Kidney epithelial cell (primary cell): ENCODE measurements around the gene PSTK. TPM values are rescaled to one million over a fixed set of nuclear protein-coding genes. Genes with fewer than 3 reads are reported as not detected.

ENCODE experiments used
- DNase-seq: peaks from one replicate; pipeline ENCODE4 v3.0.0-alpha.2; 2010; ENCODE audit warnings: low read depth
- H3K27me3 ChIP-seq: 2 replicates; pipeline ENCODE4 v1.6.0; 2011; ENCODE audit warnings: low read length; ENCODE audit not compliant: control insufficient read depth, insufficient read depth
- H3K36me3 ChIP-seq: 2 replicates; pipeline ENCODE4 v1.5.1; 2011; ENCODE audit warnings: low read length; ENCODE audit not compliant: control insufficient read depth, insufficient read depth
- H3K4me3 ChIP-seq: 2 replicates; pipeline ENCODE4 v1.5.1; 2011; ENCODE audit warnings: low read depth, mild to moderate bottlenecking, control low read depth, low read length
- total RNA-seq: library from RNA; depleted of rRNA; stranded (reverse); fragments of >200 nt; gene quantifications from 2 replicates; pipeline ENCODE4 v1.2.3, GENCODE V29; 2015
- TF ChIP-seq, protein P1 (sequence below): IDR thresholded peaks from 2 replicates; pipeline ENCODE4 v1.5.1; 2011; ENCODE audit warnings: mild to moderate bottlenecking, moderate library complexity, low read length, control low read depth, inconsistent platforms; ENCODE audit not compliant: insufficient read depth, poor library complexity, severe bottlenecking

PSTK gene
- total RNA-seq, 1 donor from 2014 or later: 11.4 TPM

DNA sequence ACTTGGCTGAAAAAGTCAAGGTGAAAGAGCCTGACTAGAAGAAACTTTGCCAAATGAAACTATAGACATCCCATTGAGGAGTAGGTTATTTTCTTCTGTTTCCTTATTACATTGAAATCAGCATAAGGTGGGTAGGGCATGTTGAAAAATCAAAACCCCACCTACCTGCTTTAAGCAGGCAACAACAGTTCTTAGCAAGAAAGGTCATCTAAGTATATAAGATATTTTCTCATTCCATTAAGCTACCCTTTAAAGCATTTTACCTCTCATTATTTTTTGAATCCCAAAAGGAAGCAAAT is 59.4 kb downstream of the PSTK start:
- DNase-seq: no peak
- Histone ChIP-seq H3K4me3 (no peak overlapping the region), H3K36me3 (no peaks in the 10 kb centered on the region), H3K27me3 (no peaks in the 10 kb centered on the region)
- TF ChIP-seq, protein P1, sequence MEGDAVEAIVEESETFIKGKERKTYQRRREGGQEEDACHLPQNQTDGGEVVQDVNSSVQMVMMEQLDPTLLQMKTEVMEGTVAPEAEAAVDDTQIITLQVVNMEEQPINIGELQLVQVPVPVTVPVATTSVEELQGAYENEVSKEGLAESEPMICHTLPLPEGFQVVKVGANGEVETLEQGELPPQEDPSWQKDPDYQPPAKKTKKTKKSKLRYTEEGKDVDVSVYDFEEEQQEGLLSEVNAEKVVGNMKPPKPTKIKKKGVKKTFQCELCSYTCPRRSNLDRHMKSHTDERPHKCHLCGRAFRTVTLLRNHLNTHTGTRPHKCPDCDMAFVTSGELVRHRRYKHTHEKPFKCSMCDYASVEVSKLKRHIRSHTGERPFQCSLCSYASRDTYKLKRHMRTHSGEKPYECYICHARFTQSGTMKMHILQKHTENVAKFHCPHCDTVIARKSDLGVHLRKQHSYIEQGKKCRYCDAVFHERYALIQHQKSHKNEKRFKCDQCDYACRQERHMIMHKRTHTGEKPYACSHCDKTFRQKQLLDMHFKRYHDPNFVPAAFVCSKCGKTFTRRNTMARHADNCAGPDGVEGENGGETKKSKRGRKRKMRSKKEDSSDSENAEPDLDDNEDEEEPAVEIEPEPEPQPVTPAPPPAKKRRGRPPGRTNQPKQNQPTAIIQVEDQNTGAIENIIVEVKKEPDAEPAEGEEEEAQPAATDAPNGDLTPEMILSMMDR: no peak

Other genes with a start within 250 kb of the PSTK start
- gene CUZD1, start 134.5 kb upstream of the PSTK start, total RNA-seq: 1.2 and 1.4 TPM in 2 replicates
- 14.6 and 18.2 TPM in 2 replicates for gene FAM24B, start 100.8 kb upstream of the PSTK start, total RNA-seq
- not detected in 2 replicates for gene FAM24A, start 69.8 kb upstream of the PSTK start, total RNA-seq
- 8.4 and 10.6 TPM in 2 replicates for gene C10orf88, start 26.2 kb upstream of the PSTK start, total RNA-seq
- gene IKZF5, start 28.4 kb downstream of the PSTK start, total RNA-seq: 3.0 and 5.3 TPM in 2 replicates
- gene ACADSB, start 28.6 kb downstream of the PSTK start, total RNA-seq: 5.1 and 5.6 TPM in 2 replicates
- gene HMX3, start 155.6 kb downstream of the PSTK start, total RNA-seq: 0.08 TPM in 1 of 2 replicates, not detected in the other
- gene HMX2, start 167.7 kb downstream of the PSTK start, total RNA-seq: 0.34 TPM in 1 of 2 replicates, not detected in the other
- gene BUB3, start 174.0 kb downstream of the PSTK start, total RNA-seq: 132 and 153 TPM in 2 replicates